ENCODE results near the gene NAMPT. TPM values are rescaled to one million over a fixed set of nuclear protein-coding genes. Genes with fewer than 3 reads are reported as not detected.

The NAMPT gene
- polyA plus RNA-seq, 1 donor = 19.5 TPM

DNA sequence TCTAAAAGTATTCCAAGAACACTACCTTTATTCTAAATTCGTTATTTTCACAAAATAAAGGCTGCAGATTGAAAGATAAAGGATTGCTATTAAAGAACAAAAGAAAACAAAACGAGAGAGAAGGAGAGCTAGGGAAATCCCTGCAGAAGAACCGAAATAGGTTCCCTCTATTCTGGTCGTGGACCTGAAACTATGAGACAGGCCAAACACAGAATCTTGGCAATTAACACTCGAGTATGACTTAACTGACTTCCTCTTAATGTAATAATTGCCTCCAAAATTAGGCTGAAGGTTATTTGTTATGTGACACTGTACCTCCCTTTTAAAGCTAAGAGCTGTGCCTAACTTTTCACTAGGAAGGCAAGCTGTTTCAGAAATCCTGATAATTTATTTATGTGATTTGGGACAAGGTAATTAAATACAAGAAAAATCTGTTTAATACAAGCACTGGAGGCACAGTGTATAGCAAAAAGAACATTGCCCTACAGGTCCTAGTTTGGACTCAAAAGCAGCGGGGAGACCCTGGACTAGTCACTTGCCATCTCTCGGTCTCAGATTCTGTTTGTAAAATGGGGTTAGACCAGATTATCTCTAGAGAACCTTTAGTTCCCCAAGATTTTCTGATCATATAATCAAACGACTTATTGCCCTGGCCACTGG, 11.6 kb downstream of the NAMPT start:
- no peak for DNase-seq (ENCODE audit: low read depth)

DNA sequence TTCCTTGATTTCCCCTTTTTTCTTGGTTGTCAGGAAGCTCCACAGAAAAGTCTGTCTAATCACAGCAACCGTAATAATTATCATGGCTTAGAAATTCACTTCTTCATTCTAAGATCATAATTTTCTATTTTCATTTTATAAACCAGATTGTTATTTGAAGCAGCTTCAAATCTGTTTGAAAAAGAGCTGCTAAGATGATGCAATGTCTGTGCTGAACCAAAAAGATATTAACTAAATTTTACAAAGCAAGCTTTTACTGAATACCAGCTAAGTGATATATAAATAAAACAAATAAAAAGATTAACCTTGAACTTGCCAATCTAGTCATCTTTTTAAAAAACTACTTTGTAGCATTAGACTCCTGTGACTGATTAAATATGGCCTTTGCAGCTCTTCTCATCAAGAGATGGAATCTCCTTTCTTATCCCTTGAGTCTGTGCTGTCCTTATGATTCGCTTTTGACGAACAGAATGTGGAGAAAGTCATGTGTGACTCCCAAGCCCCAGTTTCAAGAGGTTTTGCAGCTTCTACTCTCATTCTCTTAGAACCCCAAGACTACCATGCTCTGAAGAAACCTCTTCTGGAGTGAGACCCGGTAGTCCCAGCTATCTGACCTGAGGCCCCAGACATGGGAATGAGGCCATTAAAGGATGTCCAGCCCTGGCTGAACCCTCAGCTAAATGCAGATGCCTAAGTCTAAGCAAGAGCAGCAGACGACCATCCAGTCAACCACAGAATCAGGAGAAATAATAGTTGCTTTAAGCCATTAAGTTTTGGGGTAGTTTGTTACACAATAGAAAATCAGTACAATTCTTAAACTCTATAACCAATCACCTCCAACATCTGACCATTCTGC, 14.4 kb downstream of the NAMPT start:
- DNase-seq (ENCODE audit: low read depth) = no peak

DNA sequence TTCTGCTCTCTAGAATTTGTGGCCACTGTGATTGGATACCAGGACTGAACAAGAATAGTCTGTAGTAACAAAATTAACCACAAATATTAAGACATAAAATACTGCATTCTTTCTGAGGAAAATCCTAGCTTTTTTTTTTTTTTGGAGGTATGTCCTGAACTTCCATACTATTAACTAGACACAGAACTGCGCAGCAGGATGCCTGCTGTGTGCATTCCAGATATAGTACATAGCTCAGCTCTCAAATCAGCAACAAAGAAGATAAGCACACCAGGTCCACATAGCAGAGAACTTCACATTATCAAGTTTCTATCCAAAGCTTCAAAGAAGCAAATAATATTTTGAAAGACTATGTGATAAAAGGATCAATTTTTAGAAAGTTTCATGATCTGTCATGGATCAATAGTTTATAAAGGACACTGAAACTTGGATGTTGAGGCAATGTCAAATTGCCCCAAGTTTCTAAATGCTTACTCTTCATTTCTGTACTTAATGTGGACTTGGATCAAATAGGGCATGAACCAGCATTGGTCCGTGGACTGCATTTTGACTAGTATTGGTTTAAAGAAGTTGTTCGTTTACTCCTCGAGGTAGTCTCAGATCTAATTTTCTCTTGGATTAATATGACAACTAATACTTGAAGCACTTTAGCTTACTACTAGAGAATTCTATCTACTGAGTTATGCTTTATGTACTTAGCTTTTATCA, 15.4 kb downstream of the NAMPT start:
- DNase-seq (ENCODE audit: low read depth) = no peak

DNA sequence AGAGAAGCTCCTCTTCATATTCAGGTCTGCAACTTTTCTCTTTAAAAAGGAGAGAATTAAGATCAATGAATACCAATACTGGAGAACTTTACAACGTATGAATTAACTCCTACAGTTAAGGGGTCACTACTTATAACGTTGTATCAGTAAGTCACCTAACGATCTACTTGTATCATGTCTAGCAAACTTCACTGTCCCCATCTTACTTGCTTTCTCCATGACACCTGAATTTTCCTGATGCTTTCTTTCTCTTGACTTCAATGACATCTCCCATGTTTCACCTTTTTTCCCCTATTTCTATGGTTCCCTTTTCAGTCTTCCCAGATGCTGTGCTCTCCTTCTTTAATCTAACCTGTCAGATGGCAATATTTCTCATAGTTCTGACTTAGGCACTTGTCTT, 19.6 kb downstream of the NAMPT start:
- DNase-seq (ENCODE audit: low read depth) = no peak

DNA sequence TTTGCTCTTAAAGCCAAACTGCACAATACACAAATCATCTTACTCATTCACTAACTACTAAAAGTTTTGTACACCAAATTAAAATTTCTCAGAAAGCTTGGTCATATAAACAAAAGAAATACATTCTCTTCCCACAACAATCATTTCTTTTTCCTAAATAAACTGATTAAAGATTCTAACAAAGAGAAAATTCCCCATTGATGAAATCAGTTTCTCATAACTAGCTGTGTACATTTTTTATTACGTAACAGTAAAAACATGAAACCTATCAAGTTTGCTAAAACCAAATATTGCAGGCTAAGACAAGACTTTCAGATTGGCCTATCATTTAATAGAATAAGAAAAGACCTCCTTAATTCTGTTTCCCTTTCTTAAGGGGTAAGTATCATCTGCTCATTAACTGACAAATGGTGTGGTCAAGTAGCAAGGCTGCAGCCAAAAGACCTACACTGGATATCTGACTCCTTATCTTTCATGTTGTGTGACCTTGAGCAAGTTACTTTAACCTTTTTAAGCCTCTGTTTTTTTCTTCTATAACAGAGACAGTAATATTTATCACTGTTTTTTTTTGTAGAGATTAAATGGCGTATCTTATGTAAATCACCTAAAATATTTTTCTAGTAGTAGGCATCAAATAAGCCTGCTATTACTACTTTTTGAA, 22.4 kb downstream of the NAMPT start:
- no peak for DNase-seq (ENCODE audit: low read depth)

DNA sequence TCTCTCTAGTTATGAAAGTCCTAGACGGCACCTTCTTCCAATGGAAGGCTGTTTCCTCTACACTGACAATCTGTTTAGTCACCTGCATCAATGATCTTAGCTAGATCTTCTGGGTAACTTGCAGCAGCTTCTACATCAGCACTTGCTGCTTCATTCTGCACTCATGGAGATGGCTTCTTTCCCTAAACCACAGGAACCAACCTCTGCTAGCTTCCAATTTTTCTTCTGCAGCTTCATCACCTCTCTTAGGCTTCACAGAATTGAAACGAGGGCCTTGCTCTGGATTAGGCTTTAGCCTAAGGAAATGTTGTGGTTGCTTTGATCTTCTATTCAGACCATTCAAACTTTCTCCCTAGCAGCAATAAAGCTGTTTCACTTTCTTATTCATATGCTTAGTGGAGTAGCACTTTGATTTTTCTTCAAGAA, 24.6 kb downstream of the NAMPT start:
- DNase-seq (ENCODE audit: low read depth) = no peak

DNA sequence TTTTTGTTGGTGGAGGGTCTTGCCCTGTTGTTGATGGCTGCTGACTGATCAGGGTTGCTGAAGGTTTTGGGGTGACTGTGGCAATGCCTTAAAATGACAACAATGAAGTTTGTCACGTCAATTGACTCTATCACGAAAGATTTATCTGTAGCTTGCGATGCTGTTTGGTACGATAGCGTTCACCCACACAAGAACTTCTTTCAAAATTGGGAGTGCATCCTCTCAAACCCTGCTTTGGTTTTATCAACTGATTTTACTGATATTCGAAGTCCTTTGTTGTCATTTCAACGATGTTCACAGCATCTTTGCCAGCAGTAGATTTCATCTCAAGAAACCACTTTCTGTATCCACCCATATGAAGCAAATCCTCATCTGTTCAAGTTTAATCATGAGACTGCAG, 26.0 kb downstream of the NAMPT start:
- no peak for DNase-seq (ENCODE audit: low read depth)

DNA sequence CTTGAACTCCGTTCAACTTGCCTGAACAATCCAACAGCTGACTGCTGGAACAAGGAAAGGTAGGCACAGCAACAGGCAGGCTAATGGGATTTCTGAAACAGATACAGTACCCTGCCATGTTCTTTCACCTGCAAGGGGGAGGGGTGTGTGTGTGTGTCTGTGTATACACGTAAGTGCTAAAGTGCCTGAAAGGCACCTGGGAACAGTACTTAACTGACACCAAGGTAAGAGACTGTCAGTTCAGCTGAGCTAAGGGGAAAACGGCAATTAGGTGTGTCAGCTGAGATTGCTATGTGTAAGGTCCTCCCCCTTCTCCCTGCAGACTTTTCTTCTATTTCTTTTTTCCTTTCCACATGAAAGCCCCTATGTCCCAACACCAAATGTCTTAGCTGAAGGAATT, 27.0 kb downstream of the NAMPT start:
- DNase-seq (ENCODE audit: low read depth) = no peak

DNA sequence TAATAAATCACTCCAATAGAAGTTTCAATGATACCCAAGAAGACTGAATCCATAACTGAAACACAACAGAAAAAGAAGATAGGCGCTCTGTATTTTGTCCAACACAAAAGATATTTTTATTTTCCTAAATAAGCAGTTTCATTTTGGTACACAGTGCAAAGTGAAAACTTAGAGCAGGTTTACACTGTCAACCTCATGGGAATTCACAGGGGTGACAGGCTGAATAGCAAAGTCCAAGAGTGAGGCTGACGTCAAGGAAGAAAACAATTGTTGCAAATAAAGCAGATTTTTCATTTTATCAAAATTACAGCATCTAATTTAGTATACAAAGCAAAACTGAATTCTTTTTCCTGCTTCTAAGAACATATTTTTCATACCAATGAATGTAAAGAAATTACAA, 28.6 kb downstream of the NAMPT start:
- no peak for DNase-seq (ENCODE audit: low read depth)

DNA sequence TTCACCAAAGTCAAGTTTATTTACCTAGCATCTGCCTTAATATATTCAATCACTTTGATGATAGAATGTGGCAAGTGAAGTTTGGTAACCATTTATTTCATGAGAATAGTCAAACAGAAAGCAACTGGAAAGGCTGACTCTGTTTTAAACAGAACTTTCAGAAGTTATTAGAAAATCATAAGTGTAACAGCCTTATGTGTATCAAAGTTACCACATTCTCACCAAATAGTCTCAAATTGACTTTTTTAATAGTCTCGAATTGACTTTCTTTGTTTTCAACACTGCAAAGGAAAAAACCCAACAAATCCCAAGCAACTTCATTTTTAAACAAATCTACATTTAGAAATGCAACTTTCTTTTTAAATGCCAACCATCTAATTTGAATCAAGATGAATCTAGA, 29.5 kb downstream of the NAMPT start:
- no peak for DNase-seq (ENCODE audit: low read depth)

DNA sequence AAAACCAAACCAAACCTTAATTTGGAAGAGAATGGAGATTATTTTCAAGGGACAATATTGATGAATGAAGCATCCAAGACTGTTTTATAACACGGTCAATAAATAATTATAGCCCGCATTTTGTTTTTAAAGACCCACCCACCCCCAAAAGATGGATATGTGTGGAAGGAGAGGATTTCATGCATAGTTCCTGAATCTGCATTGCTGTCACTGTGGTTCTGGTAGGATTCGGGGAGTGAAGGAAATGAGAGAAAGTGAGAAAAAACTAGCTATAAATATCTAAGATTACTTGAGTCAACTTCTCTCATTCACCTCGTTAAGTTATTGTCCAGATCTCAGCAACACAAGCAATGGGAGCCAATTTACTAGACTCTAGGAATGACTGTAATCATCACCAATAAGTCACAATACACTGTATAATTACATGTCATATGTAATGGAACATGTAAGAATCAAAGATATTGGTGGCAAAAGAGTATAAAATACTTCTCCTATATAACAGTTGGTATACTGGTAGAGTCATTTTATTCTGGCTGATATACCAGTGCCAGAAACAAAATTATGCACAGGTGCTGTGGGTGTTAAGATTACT, 30.2 kb downstream of the NAMPT start:
- no peak for DNase-seq (ENCODE audit: low read depth)

DNA sequence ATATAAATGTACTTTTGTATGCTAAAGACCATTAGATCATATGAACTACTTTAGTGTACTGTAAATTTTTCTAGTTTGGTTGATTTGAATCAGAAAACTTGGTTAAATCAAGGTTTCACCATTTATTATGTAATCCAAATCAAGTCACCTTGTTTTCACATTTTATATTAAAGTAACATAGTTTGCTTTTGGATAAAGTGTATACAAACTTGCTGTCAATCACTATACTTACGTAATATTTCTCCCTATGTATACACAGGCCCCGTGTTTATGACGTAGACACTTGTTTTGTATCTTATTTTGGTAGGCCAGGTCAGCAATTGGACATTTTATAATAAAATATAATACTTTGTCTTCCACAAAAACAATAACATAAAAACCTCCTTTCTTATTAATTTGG, 32.2 kb downstream of the NAMPT start:
- DNase-seq (ENCODE audit: low read depth) = no peak

DNA sequence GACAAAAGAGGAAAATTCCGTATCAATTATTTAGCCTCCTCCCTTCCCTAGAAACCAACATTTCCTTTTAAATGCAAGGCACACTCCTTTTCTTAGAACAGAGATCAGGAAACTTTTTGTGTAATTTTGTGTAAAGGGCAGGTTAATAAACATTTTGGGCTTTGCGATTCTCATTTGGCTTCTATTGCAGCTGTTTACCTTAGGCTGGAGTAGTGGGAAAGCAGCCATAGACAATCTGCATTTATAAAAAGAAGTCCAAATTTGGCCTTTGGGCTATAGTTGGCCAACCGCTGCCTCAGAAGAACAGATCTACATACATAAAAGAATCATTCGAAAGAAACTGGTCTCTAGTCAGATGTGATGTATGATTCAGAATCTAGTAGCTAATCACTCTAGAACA, 35.3 kb downstream of the NAMPT start:
- DNase-seq (ENCODE audit: low read depth) = no peak

DNA sequence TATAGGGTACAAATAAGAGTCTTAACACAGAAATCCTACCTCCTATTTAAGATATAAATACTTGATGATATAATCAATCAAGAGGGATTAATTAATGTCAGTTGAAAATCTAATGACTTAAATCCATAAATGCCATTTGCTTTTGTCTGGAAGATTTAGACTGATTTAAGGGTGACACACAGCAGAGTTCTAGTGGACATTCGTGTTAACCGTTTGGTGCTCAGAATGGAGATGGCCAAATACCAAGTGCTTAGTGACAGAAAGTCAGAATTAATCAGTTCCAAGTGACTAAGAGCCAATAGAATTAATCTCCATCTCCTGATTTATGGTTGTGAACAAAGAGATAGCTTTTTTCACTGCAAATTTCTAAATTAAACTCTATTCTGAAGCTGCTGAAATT, 36.2 kb downstream of the NAMPT start:
- DNase-seq (ENCODE audit: low read depth) = no peak

DNA sequence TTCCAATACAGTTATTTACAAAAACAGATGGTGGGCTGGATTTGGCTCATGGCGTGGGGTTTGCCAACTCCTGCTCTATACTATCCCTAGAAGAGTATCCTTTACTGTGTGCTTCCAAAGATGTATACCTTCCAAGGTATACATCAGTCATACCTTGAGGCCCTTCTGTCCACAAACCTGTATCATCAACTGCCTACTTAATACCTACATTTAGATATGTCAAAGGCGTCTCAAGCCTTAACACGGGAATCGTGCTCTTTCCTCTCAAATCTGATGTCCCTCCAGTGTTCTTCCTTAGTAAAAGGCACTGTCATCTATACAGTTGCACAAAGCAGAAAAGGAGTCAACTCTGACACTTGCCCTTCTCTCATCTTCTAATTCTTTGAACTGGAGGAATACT, 36.9 kb downstream of the NAMPT start:
- no peak for DNase-seq (ENCODE audit: low read depth)

DNA sequence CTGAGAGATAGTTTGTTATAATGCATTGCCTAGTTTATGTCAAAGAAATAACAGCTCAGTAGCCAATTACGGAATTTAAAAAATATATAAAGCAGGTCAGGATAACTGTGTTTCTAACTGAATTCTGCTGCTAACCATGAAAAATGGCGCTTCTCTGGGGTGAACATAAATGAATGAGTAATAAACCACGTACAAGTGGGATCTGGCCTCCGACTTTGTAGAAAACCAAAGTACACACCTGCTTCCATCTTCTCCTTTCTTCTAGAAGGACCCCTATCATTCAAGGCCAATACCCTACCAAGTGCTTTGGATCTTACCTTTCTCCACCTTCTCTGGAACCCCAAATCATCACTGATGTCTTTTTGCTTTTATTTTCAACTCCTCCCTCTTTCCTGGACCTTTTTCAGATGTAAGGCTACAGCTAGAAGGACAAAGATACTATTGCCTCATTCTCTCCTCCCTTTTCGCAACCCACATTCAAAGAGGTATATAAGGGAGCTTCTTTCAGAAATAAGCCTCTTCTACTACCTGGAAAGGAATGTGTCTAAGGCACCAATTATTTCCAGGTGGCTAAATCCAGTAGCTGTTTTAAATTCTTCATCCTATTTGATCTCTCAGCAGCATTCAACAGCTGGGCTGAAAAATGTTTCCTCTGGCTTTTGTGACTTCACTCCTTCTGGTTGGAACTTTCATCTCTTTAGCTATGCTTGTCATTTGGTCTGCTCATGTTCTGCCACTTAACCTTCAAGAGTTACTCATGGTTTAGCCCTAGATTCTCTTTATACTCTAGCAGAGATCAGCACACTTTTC, 37.7 kb downstream of the NAMPT start:
- no peak for DNase-seq (ENCODE audit: low read depth)

DNA sequence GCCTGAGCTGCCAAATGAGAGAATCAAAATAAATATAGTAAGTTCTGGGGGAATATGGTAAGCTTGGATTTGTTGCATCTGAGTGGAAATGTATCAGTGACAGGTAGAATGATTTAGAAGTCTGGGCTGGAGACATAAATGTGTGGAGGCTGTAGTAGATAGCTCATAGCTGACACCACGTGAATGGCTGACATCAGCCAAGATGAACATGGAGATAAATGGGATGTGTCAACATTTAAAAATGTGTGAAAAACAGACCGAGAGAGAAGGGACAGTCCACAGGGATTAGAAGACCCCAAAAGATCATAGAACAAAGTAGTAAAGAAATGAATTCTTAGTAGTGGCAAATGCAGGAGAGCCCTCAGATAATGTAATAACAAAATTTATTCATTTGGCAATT, 40.9 kb downstream of the NAMPT start:
- DNase-seq (ENCODE audit: low read depth) = no peak

DNA sequence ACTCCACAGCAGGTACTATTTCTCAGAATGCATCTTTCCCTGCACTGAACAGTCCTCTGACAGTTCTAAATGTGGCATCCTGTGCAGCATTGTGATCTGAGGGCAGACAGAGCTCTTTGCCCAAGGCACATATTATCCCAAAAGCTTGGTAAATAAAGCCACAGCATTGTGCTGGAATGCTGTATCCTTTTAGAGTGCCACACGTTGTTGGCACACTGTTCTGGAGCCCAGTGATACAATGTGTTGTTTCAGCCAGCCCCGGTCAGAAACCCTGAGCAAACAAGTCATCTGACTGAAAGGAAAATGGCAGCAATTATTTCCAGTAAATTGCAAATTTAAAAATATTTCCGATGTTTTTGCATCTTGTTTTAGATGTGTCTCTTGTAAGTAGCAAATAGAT, 45.4 kb downstream of the NAMPT start:
- DNase-seq (ENCODE audit: low read depth) = no peak

DNA sequence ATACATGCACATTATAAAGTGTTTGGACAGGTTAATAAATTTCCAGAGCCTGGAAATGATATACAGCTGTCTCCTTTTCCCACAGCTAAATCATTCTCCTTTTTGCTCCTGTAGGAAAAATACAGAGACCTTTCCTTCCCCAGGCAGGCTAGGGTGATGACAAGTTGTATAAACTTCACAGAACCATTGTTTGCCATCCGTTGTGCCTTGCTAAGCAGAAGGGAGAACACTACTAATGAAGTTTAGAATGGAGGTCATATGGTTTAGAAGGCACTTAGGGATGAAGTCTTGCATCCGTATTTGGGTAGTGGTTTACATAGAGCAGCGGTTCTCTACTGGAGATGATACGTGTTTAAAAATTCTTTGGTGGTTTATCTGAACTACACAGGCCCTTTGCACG, 46.0 kb downstream of the NAMPT start:
- DNase-seq (ENCODE audit: low read depth) = no peak

DNA sequence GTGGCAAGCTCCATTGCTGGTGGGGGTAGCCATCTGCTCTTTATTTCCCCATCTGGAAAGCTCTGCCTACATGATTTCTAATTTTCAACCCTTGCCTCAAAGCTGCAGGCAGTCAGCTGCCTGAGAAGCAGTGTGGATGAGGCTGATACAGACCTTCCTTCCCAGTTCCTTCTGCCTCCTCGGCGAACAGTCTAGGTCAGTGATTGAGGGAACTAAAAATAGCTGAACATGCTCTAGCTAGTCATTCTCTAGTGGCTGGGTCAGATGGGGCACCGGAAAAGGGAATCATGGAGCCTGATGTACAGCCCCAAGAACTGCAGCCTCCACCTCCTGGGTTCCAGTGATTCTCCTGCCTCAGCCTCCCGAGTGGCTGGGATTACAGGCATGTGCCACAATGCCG, 48.7 kb downstream of the NAMPT start:
- no peak for DNase-seq (ENCODE audit: low read depth)

DNA sequence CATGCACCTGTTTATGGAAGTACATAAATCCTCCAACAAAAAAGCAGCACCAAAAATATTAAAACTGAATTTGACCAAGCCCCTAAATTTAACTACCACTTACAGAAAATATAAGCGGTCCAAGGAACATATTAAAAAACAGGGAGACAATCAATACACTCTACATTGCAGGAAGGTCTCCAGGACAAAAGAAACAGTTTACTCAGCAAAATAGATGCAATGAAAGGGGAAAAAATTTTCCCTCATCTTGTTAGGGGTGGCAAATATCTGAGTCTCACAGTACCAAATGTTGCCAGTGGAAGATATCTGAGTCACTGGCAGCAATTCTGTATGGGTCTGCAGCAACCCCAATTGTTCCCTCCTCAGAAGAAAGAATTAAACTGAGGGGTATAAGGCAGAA, 50.4 kb downstream of the NAMPT start:
- DNase-seq (ENCODE audit: low read depth) = no peak
